GM18907 (cell line): ENCODE results near the gene FAM186B.

Experiments
- ATAC-seq: cut with Tn5 transposase; IDR thresholded peaks from one replicate; pipeline ENCODE4 v1.9.1; 2021; ENCODE audit warnings: mild to moderate bottlenecking, moderate library complexity; ENCODE audit not compliant: unreplicated experiment

FAM186B gene

DNA sequence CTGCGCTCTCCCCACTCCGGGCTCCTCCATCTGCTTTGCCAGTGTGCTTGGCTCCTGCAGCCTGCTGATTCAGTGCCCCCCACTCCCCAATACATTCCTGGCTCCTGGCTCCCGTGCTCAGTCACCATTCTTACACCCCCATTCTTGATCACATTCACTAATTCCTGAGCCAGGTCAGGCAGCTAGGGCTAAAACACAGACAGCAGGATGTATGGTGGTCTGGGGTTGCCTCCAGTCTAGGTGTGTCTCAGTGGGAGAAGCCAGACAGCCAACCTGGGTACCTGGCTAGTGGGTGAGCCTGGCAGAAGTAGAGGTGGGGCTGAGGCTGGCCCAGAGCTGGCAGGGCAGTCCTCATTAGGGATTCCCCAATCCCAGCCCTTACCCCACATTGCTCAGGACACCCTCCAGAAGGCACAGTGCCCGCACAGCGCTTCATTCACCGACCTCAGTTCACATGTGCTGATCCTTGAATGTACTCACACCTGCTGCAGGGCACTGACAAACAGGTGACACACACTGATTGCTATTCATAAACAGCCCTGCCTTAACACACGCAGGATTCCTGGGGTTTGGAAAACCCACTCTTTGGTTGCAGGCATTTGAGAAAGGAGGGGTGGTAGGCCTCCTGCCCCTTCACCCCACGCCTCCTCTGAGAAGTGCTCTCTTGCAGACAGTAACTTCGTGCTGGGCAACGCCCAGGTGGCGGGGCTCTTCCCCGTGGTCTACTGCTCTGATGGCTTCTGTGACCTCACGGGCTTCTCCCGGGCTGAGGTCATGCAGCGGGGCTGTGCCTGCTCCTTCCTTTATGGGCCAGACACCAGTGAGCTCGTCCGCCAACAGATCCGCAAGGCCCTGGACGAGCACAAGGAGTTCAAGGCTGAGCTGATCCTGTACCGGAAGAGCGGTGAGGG lies 65.0 kb downstream of the FAM186B start:
- ATAC-seq = no peak

DNA sequence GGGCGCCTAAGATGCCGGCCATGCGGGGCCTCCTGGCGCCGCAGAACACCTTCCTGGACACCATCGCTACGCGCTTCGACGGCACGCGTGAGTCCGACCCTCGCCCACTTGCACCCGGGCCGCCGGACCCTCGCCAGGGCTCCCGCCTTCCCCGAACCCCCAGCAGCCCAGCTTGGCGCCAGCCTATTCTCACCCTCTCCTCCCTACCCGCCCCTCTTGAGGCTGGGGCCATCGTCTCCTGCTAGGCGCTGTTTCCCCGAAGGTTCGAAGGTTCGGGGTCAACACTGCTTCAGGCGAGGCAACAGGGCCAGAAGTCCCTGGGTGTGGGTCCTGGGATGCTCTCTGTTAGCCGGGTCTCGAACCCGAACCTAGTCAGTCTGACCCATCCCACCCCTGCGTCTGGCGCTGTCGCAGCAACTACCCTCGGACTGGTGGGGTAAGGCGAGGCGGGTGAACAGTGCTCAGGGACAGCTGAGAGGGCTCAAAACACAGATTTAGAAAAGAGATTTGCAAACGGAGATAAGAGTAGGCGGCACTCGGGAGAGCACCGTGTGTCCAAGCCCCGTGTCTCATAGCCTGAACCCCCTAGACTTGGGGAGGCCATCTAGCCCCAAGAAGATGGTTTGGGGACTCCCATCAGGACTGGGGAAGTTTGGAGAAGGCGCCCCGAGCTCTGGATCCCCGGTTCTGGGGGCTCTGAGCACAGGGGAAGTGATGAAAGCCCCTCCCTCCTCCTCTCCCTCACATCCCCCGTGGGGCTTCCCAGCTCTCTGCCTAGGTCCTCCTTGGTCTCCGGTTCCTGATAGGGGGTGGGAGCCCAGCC lies 65.8 kb downstream of the FAM186B start:
- ATAC-seq = no peak

DNA sequence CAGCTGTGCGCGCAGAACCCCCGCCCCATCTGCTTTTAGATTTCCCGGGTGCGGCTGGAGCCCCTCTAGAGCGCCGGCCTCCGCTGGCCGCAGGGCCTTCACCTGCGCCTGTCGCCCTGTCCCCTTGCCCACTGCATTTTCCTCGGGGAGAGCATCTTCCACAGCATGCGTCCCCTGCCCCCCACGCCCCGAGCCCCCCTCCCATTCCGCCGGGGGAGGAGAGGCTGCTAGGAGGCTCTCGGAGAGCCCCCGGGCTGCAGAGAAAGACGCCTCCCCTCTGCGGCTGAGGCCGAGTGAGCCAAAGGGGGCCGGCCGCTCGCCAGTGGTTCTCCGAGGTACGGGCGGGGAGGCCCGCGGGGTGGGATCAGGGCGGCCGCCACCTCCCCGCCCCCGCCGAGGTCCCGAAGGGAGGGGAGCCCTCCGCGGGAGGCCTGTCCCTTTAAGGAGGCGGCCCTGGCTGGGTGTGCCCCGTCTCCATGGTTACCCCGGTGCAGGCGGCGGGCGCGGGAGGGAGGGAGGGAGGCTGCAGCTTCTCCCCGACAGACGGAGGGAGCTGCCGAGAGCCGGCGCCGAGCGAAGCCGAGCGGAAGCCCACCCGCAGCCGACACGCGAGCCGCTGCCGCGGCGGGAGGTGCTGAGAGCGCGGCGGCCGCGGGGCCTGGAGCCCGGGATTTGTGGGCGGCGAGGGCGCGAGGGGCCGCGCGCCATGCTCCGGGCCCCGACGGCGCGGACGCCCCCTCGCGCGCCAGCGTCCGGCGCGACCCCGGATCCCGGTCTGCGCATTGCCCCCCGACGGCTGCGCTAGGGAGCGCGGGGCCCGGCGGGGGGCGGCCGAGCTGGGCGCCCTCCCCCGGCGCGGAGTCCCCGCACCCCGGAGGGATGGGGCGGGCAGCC lies 66.7 kb downstream of the FAM186B start, which contains the start of gene KCNH3:
Gene KCNH3, plus strand, starts transcription at position 521 of the 894 bp plus-strand sequence. CDS start 387 bp downstream, outside the sequence.
- peak; percentile 69 for ATAC-seq

DNA sequence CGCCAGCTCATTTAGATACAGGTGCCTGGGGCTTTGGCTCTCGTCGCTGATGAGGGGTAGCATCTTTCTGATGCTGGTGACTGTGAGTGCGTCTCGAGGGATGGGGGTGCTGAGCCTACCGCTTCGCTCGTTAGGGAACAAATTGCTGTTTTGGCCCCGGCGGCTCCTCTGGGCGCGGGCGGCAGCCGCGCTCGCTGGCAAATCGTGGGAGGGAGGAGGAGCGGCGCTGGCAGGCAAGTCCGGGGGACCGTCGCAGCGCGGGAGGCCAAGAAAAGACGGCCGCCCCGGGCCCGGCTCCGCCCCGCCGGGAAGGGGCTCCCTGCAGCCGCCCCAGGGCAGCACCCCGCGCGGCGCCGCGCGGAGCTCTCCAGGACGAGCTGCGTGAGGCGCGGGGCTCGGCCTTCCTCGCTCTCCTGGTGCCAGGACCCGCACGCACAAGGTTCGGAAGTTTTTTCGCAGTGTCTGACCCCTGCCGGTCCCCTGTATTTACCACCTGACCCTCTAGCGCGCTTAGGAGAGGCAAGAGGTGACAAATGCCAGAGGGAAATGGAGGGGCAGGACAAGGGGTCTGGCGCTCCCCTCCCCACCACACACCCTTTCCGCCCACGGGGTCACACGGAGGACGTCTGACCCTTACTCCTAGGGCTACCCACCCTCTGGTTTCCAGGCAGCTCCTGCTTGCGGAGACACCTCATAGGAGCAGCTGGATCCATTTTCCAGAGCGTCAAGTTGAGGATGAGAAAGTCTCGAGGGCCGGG lies 67.5 kb downstream of the FAM186B start:
- no peak for ATAC-seq
